HG02763 (cell line): ENCODE measurements around the gene SNN.
A peak's percentile ranks its signal among the peaks of the same experiment; 100 is the strongest.

Experiments used
- ATAC-seq: cut with Tn5 transposase; IDR thresholded peaks from one replicate; pipeline ENCODE4 v1.9.1; 2021; ENCODE audit warnings: mild to moderate bottlenecking, moderate library complexity; ENCODE audit not compliant: unreplicated experiment

Gene SNN

DNA sequence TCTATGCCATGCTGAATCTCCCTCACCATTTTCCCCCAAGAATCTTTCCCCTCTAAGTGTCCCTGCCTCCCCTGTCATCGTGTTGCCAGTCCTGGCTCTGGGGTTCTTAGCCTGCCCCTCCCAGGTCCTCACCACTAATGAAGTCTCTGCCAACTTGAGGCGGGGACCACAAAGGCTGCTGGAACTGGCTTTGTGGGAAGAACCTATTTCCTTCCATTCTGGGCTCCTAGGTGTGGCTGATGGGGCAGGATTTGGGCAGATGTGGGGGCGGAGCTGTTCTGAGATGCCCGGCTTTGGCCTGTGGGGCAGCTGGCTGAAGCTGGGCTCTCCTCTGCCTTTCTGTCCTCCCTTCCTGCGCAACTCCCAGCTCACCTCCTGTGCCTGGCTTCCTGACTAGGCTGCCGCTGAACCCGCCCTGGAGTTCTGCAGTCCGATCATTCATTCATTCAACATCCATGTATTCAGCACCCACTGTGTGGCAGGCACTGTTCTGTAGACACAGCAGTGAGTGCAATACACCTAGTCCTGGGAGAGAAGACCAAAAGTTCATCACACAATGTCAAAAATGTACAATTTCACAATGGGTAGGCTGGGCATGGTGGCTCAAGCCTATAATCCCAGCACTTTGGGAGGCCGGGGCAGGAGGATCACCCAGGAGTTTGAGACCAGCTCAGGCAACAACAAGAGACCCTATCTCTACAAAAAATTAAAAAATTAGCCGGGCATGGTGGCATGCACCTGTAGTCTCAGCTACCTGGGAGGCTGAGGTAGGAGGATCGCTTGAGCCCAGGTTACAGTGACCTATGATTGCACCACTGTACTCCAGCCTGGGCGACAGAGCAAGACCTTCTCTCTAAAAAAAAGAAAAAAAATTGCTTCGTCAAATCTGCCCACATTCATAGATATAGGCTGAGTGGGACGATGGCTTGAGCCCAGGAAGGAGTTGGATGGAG lies 1.9 kb upstream of the SNN start:
- ATAC-seq: no peak

DNA sequence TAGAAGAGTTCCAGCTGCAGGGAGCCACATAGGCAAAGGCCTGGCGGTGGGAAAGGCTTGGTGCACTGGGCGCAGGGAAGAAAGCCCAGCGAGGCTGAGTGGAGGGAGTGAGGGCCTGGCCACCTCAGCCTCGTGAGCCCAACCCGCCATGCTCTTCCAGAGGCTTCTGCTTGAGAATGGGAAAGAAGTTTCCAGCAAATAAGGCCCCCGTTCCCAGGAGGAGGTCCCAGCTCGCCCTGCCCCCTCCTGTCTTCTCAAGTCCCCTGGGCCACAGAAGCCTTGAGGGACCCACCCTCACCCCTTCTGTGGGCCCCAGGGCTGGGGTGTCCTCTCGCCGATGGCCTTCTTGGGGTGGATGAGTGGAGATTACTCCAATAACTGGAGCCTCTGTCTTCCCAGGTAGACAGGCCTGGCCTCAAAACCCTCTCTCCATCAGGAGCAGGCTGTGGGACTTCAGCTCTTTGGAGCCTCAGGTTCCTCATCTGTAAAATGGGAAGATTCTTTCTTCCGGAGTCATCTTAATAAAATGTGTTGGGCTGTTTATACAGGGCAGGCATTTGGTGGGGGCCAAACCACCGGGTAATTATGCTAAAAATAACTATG lies 933 bp upstream of the SNN start:
- no peak for ATAC-seq

DNA sequence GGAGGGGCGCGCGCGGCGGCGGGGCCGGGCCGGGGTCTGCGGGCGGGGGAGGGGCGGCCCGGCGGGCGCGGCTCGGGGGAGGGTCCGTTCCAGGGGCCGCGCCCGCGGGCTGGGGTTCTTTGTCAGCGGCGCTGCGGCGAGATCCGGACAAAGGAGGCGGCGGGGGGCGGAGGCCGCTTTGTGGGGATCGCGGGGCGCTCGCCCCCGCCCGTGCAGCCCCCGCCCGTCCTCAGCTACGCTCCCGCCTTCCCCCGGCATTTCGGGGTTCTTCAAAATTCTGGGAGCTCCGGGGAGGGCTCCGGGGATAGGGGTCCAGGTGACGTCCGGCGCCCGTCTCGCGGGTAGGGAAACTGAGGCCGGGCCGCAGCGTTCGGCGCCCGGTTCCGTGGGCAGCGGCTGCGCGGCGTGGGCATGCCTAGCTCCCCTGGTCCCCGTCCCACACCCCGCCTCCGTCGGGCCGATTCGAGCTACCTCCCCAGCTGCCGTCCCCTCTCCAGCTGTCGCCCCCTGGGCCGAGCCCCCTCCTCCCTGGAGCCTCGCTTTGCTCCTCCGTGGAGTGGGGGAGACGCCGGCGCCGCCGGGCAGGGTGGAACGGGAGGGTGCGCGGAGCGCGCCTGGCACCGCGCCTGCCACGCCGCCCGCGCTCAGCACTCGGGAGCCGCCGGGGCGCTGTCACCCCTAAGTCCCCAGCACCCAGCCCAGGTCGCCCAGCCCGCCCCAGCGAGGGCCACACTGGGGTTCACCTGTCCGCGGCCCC lies 546 bp downstream of the SNN start:
- ATAC-seq: no peak

DNA sequence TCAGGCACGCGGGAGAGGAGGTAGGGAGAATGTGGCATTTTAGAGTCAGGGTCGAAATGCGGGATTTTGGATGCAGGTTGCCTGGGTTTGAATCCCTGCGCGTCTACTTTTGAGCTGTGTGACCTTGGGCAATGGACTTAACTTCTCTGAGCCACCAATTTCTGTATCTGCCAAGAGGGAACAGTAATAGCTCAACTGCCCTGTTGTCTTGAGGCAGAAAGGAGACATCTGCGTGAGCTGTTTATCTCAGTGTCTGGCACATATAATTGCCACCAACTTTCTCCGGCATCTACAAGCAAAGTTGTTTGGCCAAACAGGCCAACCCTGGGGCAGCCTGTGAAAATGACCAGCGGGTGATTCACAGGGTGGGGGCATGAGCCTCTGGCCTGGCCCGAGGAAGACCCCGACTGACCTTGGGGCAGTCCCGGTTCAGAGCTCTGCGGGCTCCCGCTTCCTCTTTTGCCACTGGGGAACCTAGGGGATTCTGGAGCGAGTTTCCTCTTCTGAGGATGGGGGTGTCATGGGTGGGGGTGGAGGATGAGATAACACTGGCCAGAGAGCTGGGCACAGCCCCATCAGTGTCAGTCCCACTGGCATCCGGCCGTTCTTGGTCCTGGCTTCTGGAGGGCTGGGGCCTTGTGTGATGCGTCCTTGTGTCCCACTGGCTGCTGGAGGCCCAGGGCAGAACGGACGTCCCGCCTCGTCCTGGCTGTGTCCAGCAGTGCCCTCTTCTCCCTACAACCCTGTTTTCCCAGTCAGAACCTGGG lies 1.3 kb downstream of the SNN start:
- no peak for ATAC-seq

DNA sequence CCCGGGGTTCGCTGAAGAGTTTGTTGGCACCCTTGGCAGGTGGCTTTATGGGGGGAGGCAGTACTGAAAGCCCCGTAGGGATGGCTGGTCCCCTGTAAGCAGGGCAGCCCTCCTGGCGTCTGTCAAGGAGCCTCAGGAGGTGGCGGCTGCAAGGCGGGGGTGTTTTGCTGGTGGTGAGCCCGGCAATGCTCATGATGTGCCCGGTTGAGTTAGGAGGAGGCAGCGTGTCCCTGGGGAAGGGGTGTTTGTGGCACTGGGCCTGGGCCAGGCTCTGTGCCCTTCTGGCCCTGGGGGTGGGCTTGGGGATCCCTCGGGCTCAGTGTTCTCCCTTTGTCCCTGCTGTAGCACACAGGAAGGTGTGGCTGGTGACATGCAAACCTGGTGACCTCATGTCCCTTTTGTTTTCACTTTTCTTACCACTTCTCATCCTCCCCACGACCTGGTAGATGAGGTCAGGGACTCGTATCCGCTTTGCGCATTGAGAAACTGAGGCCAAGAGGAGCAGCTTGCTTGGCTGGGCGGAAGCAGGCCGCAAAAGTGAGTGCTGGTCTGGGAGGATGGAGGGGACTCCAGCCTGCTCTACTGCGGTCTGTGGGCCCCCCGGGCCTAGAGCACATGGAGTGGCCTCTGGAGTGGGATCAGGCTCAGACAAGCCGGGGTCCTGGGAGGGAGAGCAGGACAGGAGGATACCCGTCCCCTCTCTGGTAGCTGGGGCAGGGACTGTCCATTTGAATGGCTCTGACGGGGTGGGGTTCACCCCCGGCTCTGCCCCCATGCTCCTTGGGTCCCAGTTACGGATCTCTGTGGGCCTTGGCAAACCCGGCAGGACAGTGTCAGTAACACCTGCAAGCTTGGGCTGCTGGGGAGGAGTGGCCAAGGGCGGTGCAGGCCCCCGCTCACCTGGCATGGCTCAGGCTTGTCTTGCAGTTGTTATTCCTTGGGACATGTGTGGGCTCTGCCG lies 2.2 kb downstream of the SNN start:
- ATAC-seq: peak; percentile 32

DNA sequence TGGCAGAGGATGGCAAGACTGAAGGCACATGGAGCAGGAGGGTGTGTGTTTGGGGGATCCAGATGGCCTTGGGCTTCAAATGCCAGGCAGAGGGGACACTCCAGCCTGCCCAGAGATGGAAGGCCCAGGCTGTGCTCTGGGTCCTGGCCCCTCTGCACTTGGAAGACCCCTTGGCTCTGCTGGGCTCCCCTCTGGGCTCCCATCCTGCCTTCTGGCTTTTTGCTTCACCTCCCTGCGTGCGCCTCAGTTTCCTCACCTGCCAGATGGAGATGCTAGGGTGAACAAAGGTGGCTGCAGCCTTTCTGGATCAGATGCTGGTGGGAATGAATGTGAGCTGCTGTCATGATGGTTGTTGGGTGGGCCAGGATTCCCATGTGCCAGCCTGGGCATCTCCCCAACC lies 3.0 kb downstream of the SNN start:
- ATAC-seq: no peak

DNA sequence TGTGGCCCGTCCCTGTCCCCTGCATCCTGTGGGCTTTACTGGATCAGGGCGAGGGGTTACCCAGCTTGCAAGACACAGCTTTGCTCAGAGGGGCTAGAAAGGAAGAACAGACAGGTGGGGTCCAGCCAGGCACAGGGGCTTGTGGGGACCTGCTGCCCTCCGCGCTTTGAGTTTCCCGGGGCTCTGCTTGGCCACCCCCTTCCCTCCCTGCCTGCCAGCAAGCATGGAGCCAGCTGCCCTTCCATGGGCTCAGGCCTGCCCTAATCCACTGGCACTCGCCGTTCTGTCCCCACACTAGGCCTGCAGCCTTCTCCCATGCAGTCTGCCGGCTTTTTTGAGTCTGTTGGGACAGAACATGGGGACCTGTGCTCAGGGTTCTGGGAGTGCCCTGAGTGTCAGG lies 3.4 kb downstream of the SNN start:
- no peak for ATAC-seq

DNA sequence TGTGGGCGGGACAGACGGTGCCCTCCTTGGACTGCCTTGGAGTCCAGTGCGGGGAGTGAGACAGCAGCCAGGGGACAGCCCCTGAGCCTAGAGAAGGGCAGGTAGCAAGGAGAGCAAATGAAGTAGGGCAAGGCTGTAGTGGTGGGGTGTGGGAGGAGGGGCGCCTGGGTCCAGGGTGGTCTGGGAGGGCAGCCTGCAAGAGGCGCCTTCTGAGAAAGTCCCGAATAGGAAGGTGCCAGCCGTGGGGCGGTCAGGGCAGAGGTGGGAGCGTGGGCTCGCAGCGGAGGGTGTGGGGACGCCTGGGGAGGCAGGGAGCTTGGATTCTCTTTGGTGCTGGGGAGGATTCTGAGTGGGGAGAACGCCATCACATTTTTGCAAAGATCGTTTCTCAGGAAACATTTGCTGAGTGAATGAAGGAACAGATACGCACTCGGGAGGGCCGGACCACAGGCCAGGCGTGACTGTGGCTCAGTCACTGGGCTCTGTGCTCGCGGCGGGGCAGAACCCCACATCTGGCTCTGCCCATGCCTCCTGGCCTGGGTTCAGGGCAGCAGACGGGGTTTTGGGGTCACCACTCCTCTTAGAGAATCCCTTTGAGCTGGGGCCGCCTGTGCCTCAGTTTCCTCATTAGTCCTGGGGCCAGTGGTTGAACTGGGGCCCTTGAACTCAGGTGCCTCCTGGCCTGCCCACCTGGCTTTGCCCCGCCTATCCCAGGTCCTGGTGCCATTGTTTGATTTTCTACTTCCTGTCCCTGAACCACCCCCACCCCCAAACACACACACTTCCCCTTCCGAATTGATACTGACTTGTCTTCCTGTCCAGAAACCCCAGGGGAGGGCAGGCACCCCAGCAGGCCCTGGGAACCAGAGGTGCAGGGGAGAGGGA lies 4.2 kb downstream of the SNN start:
- no peak for ATAC-seq

DNA sequence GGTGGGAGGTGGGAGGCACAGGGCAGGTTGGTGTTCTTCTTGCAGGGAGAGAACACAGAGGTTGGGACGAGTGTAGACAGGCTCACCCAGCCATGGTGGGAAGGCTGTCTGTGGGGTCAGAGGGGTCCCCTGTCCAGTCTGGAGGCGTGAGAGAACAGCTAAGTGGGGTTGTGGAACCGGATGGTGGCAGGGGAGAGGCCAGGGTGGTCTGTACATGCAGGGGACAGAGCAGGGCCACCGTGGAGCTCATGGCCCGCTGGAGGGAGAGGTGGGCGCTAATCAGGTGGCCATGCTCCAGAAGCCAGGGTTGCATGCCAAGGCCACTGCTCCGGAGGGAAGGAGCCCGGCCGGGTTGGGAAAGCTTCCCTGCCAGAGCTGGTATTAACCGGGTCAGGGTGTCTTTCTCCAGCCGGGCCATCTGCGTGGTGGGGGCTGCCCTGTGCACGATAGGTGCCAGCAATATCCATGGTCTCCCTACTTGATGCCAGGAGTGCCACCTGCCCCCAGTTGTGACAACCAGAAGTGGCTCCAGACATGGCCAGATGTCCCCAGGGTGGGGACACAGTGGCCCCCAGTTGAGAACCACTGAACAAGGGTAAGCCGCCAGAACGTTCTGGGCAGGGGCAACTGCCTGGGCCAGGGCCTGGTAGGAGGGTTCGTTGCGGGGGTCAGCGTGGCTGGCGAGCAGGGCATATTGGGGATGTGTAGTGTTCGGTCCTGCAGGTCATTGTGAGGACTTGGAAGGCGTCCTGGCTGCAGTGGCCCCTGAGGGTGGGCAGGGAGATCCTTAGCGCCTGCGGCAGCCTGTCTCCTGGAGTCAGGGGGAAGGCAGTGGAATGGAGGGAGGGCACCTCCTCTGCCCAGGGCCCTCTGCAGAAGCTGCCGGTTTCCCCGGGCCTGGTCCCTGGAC lies 5.1 kb downstream of the SNN start:
- ATAC-seq: no peak

DNA sequence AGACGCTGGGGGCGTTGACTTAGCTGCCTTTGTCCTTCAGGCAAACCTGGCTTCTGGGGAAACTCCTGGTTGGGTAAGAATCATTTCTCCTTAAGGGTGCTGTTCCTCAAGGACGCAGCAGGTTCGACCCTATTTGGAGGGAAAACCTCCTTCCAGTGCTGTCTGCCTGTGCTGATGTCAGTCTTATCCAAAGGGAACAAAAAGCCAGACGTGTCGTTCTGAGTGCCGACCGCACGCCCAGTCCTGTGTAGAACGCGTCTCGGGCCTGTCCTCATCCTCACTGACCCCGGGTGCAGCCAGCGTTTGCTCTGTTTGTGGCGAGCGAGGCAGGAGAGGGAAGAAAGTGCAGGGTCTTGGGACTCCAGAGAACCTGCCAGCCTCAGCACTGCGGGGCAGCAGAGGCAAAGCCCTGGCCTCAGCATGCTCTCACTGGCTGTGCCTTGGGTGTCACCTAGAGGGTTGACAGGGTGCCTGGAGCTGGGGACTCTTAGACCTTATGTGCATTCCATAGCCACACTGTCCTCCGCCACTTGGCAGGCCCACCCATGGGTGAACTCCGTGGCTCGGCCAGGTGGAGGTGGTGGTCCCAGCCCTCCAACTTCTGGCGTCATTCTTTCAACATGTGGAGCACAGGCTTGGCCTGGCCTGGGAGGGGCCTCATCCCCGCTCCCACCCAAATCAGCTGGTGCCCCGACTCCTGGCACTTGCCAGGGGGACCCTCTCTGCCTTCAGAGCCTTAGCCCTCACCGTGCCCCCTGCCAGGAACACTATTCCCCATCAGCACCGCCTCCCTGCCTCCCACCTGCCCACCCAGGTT lies 6.0 kb downstream of the SNN start:
- ATAC-seq: no peak

DNA sequence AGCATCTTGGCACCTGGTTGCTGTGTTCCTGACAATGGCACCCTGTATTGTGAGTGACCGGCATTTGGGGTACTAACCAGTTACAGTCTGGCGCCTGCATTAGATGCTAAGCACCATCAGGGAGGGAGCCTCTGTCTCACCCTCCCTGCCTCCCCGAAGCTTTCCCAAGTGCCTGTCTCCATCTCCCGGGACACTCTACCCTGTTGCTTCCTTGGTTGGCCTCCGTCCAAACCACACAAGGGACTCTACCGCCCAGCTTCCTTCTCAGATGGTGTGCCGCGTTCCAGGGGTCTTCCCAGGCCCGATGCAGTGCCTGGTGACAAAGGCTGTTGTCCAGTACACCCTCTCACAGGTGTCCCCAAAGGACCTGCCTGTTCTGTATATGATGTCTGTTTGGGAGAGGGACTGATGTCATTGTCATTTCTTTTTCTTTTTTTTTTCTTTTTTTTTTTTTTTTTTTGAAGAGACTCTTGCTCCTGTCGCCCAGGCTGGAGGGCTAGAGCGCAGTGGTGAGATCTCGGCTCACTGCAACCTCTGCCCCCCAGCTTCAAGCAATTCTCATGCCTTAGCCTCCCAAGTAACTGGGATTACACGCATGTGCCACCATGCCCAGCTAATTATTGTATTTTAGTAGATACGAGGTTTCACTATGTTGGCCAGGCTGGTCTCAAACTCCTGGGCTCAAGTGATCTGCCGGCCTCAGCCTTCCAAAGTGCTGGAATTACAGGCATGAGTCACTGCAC lies 6.7 kb downstream of the SNN start:
- ATAC-seq: no peak

DNA sequence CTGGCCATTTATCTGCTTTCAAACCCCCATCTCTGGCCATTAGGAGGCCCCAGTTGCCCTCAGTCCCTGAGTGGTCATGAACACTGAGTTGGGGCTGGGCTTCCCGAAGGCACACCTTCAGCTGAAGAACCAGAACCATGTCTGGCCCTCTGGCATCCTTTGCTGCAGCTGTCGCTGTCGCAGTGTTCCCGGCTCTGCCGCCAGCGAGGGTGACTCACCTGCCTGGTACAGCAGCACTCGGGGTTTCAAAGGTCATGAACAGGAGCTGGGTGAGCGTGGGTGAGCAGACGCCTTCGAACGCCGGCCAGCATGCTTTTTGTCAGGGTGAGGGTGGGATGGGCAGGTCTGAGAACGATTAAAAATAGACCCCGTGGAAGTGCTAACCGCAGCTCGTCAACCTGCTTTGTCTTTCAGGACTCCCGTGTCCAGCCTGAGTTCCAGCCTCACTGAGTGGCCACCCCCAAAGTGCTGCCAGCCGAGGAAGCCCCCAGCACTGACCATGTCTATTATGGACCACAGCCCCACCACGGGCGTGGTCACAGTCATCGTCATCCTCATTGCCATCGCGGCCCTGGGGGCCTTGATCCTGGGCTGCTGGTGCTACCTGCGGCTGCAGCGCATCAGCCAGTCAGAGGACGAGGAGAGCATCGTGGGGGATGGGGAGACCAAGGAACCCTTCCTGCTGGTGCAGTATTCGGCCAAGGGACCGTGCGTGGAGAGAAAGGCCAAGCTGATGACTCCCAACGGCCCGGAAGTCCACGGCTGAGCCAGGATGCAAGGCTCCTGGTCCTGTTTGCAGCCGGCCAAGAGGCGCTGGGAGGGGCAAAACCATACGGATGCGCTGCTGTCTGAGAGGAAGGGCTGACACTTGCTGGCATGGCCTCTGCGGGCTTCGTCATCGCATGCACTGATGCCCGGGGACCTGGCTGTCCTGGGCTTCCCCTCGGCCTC lies 7.6 kb downstream of the SNN start:
- no peak for ATAC-seq

DNA sequence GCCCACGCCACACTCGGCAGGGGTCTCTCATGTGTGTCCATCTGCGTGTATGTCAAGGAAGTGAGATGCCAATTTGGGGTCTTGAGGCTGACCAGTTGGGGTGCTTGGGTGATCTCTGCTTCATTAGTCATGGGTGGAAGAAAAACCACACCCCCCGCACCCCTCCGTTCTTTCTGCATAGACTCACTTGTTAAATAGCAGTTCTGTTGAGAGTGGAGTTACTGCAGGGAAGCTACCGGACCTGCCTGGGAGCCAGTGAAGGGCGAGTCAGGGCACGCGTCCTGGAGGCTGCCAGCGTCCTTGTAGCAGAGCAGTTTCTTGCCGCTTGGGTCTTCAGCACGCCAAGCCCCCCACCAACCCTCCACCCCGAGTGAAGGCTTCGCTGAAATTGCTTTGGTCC lies 8.5 kb downstream of the SNN start:
- no peak for ATAC-seq

DNA sequence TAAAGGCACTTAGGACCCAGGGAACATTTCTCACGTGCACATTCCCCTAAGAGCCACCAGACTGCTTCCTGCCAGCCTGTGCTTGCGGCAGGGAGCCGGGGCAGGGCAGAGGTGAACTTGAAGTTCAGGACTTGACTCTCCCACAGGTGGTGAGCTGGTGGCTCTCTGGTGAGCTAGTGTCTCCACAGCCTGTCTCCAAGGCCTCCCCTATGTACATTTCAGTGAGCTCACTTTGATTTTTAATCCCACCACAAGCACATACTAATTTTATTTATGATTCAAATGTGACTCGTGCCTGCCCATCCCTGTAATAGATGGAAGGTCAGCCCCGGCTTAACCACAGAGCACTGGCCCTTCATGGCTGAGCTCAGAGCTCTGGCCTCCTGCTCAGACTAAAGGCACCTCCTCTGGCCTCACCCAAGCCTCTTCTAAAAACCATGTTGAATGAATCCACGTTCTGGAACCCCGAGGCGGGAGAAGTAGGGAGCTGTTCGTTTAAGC lies 9.2 kb downstream of the SNN start:
- no peak for ATAC-seq
